GM18517 (cell line): ENCODE data around the gene PGGHG.

Experiments used
- ATAC-seq: cut with Tn5 transposase; IDR thresholded peaks from one replicate; pipeline ENCODE4 v1.9.1; 2021; ENCODE audit warnings: mild to moderate bottlenecking, moderate library complexity; ENCODE audit not compliant: unreplicated experiment

PGGHG gene

DNA sequence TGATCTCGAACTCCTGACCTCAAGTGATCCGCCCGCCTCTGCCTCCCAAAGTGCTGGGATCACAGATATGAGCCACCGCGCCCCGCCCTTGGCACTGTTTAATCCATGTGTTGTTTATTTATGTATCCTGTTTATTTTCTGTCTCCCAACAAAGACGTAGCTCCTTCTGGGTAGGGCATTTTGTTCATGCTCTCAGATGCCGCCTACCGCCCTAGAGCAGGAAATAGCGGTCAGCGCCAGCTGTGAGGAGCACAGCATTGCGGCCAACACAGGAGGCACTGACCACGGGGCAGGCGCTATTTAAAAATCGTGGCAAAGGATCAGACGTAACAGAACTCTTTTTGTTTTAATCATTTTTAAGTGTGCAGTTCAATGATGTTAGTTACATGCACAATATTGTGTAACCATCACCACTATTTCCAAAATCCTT lies 20.2 kb upstream of the PGGHG start:
- ATAC-seq, result peak; percentile 50

DNA sequence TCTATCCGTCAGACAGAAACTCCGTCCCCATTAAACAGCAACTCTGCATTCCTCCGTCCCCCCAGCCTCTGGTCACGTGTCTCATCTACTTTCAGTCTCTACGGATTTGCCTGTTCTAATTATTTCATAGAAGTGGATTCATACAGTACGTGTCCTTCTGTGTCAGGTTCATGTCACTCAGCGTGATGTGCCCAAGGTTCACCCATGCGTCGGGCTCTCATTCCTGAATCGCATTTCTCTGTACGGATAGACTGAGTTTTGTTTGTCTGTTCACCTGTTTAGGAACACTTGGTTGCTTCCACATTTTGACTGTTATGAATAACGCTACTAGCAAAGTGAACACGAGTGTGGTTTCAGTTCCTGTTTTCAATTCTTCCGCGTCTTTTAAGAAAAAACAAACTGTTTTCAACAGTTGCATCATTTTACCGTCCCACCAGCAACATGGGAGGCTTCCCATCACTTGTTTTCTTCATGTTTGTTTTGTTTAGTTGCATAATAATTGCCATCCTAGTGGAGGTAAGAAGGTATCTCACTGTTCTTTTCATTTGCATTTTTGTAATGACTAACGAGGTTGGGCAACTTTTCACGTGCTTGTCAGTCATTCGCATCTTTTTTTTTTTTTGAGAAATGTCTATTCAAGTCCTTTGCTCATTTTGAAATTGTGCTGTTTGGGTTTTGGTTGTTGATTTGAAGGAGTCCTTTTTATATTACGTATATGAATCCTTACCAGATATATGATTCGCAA lies 19.6 kb upstream of the PGGHG start:
- peak; percentile 75 for ATAC-seq

DNA sequence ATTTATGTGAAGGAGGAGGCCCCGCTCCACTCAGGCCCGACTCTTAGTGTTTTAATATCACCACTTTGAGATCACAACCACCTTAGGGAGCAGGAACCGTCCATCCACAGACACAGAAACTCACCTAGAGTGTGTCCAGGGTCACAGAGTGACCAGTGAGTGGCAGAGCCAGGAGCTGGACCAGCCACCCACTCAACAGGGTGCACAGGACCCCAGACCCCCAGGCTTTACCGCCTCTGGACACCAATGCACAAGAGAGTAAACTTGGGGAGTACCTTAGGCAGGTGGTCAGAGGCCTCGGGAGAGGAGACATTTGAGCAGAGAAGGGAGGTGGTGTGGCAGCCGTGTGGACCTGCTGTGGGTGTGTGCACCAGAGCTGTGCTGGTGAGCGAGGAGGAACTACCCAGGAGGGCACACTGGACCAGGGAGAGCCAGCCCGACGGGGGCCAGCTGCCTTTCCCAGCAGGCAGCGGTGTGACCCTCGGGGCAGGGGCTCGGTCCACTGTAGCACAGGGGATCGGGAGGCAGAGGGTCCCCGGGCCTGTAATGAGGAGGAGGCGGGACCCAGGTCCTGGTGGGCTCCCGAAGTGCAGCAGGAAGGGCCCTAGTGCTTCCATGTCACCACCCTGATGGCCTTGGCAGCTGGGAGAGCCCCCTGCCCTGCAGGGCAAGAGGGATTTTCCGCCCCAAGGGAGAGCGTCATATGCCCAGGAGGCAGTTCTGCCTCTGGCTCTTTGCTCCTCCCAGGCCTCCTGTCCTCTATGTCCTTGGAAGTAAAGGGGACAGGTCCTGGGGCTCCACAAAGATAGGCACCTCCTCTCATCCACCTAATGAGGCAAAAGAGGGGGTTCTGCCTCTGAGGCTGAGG lies 18.2 kb upstream of the PGGHG start:
- no peak for ATAC-seq

DNA sequence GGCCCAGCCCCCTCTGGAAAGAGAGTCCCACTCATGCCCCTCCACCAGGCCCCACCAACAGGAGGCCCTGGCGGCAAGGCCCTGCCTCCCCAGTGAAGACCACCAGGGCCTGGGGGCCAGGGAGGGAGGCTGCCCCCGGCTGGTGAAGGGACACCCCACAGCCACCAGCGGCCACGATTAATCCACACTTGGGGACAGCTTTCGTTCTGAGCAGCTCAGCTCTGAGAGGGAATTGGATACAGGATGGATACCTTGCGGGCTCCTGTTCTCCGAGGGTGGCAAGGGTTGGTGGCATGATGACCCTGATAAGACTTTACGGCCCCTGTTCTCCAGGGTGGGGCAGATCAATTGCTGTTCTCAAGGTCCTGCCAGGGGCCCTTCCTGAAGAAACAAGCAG lies 17.6 kb upstream of the PGGHG start:
- ATAC-seq, result no peak

DNA sequence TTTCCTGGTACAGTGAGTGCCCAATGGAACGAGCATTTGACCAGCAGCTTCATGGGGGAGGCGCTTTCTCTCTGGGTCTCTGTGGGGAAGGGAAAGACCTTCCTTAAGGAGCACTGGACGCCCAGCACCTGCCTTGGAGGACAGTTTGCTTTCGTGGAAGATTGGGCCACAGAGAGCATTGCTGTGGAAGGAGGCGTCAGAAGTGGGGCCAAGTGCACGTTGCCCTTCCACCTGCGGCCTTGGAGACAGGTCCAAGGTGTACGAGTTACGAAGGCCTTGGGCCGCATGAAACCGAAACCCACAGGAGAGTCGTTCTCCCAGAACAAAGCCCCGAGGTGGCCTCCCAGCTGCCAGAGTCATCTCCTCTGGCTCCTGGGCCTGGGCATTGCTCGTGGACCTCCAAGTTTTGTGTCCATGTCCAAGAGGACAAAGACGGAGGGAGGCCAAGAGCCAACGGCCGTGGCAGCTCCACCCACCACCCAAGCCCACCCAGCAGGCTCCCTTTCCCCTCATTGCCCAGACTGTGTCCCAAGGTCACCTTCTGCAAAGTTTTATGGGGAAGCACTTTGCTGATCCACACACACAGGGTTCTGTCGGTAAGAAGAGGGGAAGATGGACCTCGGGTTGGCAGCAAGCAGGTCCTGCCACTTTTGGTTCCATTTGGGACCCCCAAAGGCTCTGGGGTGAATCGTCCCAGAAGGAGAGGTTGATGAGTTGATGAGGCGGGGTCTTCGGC lies 16.6 kb upstream of the PGGHG start:
- no peak for ATAC-seq

DNA sequence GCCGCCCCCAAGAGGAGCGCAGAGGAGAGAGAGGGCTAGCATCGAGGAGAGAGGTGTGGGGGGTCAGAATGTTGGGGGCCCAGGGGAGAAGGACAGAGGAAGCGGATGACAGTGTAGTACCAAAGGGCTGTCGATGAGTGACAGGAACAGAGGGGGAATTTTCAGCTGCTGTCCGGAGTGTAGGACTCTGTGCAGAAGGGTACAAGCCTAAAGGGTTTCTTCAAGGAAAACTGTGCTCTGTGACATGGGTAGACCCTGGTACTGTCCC lies 16.1 kb upstream of the PGGHG start:
- ATAC-seq, result no peak

DNA sequence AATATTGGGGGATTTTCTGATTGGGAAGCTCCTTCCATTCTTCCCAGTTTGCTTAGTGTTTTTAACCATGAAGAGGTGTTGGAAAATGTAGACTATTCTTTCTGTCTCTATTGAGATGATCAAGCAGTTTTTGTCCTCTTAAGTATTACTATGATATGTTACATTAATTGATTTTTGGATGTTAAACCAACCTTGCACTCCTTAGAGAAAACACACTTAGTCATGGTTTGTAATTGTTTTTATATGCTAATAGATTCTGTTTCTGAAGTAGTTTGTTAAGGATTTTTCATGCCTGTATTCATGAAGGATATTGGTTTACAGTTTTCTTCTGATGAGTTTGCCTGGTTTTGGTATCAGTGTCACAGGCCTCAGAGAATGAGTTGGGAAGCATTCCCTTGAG lies 12.7 kb upstream of the PGGHG start:
- ATAC-seq, result no peak

DNA sequence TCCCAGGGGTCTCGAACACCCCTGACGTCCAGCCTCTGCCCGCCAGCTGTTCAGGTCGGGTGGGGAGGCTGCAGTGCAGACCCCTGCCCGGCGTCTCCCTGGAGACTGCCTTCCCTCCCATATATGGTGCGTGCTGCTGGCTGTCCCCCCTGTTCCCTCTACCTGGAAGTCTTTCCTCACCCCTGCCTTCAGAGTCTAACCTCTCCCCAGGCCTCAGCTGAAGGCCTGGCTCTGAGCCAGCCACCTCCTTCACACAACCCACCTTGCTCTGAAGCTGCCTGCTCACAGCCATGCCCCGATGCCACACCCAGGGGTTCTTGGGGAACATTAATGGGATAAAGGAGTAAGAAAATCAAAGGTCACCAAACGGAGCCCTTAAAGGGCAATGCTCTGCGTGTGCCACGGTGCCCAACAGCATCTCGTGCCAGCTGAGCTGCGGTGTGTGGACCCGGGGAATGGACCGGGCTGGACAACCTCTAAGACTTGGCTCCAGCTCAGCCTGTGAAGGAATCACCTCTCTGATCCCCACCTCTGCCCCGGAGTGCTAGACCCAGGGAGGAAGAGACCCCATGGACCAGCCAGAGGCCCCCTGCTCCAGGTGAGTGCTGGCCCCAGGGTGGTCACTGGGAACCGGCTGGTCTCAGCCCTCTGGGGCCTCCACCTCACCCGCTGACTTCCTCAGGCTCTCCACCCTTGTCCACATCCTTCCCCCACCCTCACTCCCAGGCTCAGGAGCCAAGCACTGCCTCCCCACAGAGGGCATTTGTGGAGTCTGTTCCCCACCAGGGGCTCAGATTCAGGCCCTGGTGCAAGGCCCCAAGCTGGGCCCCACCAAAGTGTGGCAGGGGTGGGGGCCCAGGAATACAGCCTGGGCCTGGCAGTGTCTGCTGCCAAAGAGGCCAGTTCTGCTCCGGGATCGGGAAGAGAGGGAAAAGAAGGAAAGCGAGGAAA lies 10.7 kb upstream of the PGGHG start, which contains the start of gene NLRP6:
TSS of gene NLRP6 (plus strand) at position 407 of the 951 bp plus-strand sequence. CDS start at position 570, 163 bp downstream.
- ATAC-seq, result no peak

DNA sequence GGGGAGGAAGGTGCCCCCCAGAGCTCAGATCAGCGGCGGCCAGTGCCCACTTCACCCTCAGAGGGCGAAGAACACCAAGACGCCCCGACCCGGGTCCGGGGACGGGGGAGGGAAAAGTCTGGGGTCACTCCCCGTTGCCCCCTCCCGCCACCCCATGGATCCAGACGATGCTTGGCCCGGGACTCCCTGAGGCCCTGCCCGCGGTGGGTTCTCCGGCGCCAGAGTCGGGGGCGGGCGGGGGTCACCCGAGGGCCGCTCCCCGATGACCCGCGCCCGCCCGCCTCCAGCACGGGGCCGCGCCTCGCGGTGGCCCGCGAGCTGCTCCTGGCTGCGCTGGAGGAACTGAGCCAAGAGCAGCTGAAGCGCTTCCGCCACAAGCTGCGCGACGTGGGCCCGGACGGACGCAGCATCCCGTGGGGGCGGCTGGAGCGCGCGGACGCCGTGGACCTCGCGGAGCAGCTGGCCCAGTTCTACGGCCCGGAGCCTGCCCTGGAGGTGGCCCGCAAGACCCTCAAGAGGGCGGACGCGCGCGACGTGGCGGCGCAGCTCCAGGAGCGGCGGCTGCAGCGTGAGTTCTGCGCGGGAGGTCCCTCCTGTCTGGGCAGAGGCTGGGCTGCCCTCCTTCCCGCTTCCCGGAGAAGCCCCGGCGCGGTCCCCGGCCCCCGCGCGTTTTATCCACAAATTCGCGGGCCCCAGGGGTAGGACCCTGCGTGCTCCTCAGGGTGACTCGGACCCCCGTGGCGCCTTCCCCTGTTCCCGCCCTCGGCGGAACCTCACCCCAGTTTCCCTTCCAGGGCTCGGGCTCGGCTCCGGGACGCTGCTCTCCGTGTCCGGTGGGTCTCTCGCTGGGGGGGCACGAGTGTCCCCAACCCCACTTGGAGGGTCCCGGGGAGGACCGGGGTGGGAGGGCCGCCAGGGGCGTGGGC lies 9.6 kb upstream of the PGGHG start:
- no peak for ATAC-seq

DNA sequence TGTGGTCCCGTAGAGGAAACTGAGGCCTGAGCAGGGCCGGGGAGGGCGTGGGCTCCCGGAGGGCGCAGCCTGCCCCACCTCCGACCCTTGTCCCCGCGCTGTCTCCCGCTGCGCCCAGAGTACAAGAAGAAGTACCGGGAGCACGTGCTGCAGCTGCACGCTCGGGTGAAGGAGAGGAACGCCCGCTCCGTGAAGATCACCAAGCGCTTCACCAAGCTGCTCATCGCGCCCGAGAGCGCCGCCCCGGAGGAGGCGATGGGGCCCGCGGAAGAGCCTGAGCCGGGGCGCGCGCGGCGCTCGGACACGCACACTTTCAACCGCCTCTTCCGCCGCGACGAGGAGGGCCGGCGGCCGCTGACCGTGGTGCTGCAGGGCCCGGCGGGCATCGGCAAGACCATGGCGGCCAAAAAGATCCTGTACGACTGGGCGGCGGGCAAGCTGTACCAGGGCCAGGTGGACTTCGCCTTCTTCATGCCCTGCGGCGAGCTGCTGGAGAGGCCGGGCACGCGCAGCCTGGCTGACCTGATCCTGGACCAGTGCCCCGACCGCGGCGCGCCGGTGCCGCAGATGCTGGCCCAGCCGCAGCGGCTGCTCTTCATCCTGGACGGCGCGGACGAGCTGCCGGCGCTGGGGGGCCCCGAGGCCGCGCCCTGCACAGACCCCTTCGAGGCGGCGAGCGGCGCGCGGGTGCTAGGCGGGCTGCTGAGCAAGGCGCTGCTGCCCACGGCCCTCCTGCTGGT lies 8.8 kb upstream of the PGGHG start:
- ATAC-seq, result no peak

DNA sequence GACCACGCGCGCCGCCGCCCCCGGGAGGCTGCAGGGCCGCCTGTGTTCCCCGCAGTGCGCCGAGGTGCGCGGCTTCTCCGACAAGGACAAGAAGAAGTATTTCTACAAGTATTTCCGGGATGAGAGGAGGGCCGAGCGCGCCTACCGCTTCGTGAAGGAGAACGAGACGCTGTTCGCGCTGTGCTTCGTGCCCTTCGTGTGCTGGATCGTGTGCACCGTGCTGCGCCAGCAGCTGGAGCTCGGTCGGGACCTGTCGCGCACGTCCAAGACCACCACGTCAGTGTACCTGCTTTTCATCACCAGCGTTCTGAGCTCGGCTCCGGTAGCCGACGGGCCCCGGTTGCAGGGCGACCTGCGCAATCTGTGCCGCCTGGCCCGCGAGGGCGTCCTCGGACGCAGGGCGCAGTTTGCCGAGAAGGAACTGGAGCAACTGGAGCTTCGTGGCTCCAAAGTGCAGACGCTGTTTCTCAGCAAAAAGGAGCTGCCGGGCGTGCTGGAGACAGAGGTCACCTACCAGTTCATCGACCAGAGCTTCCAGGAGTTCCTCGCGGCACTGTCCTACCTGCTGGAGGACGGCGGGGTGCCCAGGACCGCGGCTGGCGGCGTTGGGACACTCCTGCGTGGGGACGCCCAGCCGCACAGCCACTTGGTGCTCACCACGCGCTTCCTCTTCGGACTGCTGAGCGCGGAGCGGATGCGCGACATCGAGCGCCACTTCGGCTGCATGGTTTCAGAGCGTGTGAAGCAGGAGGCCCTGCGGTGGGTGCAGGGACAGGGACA lies 8.0 kb upstream of the PGGHG start:
- ATAC-seq, result no peak

DNA sequence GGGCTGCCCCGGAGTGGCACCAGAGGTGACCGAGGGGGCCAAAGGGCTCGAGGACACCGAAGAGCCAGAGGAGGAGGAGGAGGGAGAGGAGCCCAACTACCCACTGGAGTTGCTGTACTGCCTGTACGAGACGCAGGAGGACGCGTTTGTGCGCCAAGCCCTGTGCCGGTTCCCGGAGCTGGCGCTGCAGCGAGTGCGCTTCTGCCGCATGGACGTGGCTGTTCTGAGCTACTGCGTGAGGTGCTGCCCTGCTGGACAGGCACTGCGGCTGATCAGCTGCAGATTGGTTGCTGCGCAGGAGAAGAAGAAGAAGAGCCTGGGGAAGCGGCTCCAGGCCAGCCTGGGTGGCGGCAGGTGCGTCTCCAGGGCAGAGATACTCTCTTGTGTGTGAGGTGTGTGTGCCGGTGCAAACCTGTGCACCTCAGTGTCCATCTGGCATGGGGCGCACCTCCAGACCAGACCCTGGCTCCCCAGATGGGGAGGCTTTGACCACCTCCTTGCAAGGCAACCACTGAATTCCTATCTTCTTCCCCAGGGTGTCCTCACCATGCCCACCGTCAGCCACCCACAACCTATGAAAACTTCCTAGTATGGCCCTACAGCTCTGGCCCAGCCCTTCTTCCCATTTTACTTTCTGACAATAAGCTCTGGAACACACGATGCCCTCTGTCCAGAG lies 7.3 kb upstream of the PGGHG start:
- no peak for ATAC-seq

DNA sequence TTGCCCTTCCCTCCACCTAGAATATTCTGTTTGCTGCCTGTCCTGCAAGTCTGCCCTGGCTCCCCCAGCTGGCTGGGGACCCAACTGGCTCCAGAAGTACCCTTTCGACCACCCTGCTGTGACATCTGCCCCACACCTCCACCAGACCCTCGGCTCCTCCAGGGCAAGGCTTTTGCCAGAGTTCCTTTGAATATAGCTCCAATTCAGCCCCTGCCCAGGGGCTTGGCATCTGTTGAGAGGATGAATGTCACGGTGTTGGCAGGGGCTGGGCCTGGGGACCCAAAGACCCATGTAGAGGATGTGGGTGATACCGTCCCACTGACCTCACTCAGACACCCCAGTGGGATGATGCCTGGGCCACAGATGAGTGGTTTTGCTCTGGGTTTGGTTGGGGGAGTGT lies 6.8 kb upstream of the PGGHG start:
- ATAC-seq, result no peak

DNA sequence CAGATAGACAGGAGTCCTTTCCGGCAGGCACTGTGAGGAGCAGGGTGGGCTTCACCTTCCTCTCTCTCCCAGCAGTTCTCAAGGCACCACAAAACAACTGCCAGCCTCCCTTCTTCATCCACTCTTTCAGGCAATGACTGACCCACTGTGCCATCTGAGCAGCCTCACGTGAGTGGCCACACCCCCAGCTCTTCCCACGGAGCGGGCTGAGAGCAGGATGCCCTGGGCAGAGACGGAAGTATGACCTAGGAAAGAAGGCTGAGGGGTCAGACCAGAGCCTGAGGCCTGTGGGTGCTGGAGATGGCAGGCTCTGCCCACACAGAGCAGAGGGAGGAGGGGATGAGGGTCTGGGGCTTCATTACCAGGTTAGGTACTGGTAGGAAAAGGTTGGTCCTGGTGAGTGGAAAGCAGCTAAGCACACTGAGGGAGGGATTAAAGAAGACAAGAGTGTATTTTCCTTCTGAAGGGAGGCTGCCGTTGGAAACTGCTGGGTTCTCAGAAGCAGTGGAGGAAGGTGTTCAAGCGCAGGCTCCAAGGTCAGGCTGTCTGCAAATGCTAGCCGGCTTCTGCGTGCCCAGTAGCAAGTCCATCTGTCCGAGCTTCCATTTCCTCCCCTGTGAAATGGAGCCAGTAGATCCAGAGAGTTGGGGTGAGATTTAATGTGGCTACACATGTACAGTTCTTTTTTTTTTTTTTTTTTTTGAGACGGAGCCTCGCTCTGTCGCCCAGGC lies 6.1 kb upstream of the PGGHG start:
- ATAC-seq, result no peak

DNA sequence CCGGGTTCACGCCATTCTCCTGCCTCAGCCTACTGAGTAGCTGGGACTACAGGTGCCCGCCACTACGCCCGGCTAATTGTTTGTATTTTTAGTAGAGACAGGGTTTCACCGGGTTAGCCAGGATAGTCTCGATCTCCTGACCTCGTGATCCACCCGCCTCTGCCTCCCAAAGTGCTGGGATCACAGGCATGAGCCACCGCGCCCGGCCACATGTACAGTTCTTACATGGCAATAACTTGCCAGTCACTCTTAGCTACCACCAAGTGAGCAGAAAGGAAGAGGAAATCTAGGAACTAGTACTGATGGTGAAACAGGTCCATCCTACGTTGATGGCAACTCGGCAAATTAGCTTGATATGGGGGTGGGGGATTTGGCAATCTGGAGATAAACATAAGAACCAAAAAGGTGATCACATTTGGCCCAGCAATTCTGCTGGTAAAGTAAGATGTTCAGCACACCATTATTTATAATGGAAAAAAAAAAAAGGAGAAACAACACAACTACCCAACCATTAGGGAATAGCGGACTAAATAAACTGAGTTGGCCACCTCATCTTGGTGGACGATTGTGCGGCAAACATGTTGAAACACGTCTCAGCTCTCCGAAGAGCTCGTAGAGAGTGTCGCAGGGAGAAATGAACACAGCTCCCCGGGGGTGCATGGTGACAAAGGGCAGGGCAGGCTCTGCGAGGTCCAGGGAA lies 5.4 kb upstream of the PGGHG start:
- no peak for ATAC-seq
